ENCODE measurements around the gene DHX40. TPM values are rescaled to one million over a fixed set of nuclear protein-coding genes. Genes with fewer than 3 reads are reported as not detected.

Gene DHX40
- polyA plus RNA-seq, 2 of the 4 experiments (the other 2 are of a cell fraction), result 55.8 to 109 TPM

GRCh38 chr17:59619298-59620063 lies 54.1 kb downstream of the DHX40 start, which contains the start of gene CLTC (continued):
- TF ChIP-seq CTCF (IDR thresholded peaks at IDR 0.05) (no peak), ZC3H11A (IDR thresholded peaks at IDR 0.05) (no peak), FOXS1 (CRISPR knock-in tag; IDR thresholded peaks at IDR 0.05) (peak; percentile 75; the same call in 1 of the 2 replicates), ZFP36 (IDR thresholded peaks at IDR 0.05; ENCODE audit: borderline replicate concordance, partially characterized antibody) (no peak), BCL3 (IDR thresholded peaks at IDR 0.05) (peak; percentile 58; the same call in 2 of the 3 replicates), RAD21 (conservative IDR thresholded peaks at IDR 0.05 in 1 of 2, IDR thresholded peaks at IDR 0.05 in 1 of 2) (no peak; a peak in 1 of 5 replicates), MAFK (IDR thresholded peaks at IDR 0.05; ENCODE audit: partially characterized antibody) (peak; percentile 90), HOXB13 (CRISPR knock-in tag; IDR thresholded peaks at IDR 0.05; ENCODE audit: low read depth) (peak; percentile 51; the same call in 1 of the 2 replicates), ESRRA (IDR thresholded peaks at IDR 0.05; ENCODE audit: borderline replicate concordance, low read length) (0 out of 2 replicates have a peak, but pooled peaks have one; percentile 34), PBX3 (IDR thresholded peaks at IDR 0.05) (peak; percentile 98), SREBF2 (IDR thresholded peaks at IDR 0.05) (no peak), NR3C1 (IDR thresholded peaks at IDR 0.05) (no peak), ZSCAN20 (CRISPR knock-in tag; IDR thresholded peaks at IDR 0.05) (no peak), MAZ (IDR thresholded peaks at IDR 0.05; ENCODE audit: borderline replicate concordance, low read depth, low read length) (peak; percentile 85; the same call in 1 of the 2 replicates), TP53 (CRISPR knock-in tag; IDR thresholded peaks at IDR 0.05) (no peak), SMC3 (IDR thresholded peaks at IDR 0.05) (no peak), MYC (IDR thresholded peaks at IDR 0.05; ENCODE audit: borderline replicate concordance, low read length) (peak; percentile 97), CEBPB (IDR thresholded peaks at IDR 0.05) (peak in 1 of 2 experiments; percentile 54; a peak in 2 of 4 replicates), ELK1 (IDR thresholded peaks at IDR 0.05; ENCODE audit: low read depth, low read length) (peak; percentile 48; the same call in 1 of the 2 replicates), KDM1A (IDR thresholded peaks at IDR 0.05; ENCODE audit: low read depth) (no peak), RNF2 (IDR thresholded peaks at IDR 0.05; ENCODE audit: borderline replicate concordance, low read depth) (no peak), TFCP2L1 (CRISPR knock-in tag; IDR thresholded peaks at IDR 0.05) (peak; percentile 92; the same call in 1 of the 2 replicates), HES2 (IDR thresholded peaks at IDR 0.05) (no peak), RARB (CRISPR knock-in tag; IDR thresholded peaks at IDR 0.05) (no peak), REST (IDR thresholded peaks at IDR 0.05) (no peak; the same call in 1 of the 2 replicates), EP300 (IDR thresholded peaks at IDR 0.05) (peak in 1 of 2 experiments; percentile 73; a peak in 2 of 5 replicates), POLR2AphosphoS2 (conservative IDR thresholded peaks at IDR 0.05; ENCODE audit: low read length) (no peak), E2F6 (IDR thresholded peaks at IDR 0.05; ENCODE audit: borderline replicate concordance, low read depth) (peak; percentile 63), MAX (IDR thresholded peaks at IDR 0.05) (peak; percentile 97), EHF (CRISPR knock-in tag; IDR thresholded peaks at IDR 0.05) (0 out of 2 replicates have a peak, but pooled peaks have one; percentile 80), KDM5A (IDR thresholded peaks at IDR 0.05) (no peak)

All from A549 (cell line).